ENCODE measurements around the gene SORCS2.

DNA sequence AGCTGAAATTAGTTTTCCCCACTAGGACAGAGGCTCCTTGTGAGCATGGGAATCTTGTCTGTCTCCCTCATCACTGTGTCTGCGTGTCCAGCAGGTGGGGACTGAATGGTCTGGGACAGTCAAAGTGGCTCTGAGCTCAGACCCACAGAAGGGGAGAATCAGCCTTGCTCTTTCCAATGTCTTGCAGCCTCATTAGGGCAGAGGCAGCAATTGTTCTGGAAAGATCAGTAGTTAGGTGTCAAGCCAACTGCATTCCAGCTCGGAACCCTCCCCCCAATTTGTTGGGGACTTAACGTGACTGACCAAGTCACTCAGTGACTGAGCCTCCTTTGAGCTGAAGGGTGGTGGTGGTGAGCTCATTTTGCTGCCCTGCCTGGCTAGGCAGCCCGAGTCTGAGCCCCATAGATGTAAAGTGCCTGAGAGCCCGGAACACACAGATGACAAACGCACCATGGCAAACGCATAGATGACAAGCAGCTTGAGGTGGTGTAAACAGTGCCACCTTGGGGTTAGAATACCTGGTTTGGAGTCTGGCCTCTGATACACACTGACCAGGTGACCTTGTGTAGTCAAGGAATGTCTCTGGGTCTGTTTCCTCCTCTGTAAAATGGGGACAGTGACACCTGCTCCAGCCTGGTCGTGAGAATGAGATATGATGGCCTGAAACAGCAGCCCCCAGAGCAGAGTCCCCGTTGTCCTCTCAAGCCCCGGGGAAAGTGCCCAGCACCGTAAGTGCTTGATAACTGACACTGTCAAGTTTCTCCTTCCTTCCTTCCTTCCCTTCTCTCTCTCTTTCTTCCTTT lies 2.7 kb upstream of the SORCS2 start:
- no peak for TF ChIP-seq ARNT (IDR thresholded peaks at IDR 0.05)
- TF ChIP-seq FOXM1 (IDR thresholded peaks at IDR 0.05; ENCODE audit: borderline replicate concordance), result no peak
- no peak for TF ChIP-seq ZNF384 (IDR thresholded peaks at IDR 0.05)
- no peak for TF ChIP-seq SP1 (IDR thresholded peaks at IDR 0.05)
- TF ChIP-seq, protein P1, sequence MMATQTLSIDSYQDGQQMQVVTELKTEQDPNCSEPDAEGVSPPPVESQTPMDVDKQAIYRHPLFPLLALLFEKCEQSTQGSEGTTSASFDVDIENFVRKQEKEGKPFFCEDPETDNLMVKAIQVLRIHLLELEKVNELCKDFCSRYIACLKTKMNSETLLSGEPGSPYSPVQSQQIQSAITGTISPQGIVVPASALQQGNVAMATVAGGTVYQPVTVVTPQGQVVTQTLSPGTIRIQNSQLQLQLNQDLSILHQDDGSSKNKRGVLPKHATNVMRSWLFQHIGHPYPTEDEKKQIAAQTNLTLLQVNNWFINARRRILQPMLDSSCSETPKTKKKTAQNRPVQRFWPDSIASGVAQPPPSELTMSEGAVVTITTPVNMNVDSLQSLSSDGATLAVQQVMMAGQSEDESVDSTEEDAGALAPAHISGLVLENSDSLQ (IDR thresholded peaks at IDR 0.05), result no peak
- TF ChIP-seq BHLHE40 (IDR thresholded peaks at IDR 0.05; ENCODE audit: borderline replicate concordance), result no peak
- TF ChIP-seq TARDBP (IDR thresholded peaks at IDR 0.05), result no peak
- no peak for TF ChIP-seq ELF4 (IDR thresholded peaks at IDR 0.05)
- TF ChIP-seq FOXA1 (IDR thresholded peaks at IDR 0.05), result no peak
- TF ChIP-seq LEF1 (IDR thresholded peaks at IDR 0.05; ENCODE audit: borderline replicate concordance), result no peak
